Esophagus muscularis mucosa (tissue), 4 donors: ENCODE results near the gene GLIS1. TPM values are rescaled to one million over a fixed set of nuclear protein-coding genes. Genes with fewer than 3 reads are reported as not detected.
A peak's percentile ranks its signal among the peaks of the same experiment; 100 is the strongest.

Experiments
- DNase-seq: peaks from one replicate; pipeline ENCODE4 v3.0.0-alpha.2; 2017; ENCODE audit errors: extremely low spot score
- H3K27ac ChIP-seq, 4 donors: fragments of 200-600 bp; sonication (generic); replicated peaks in 1 of 4; 1 replicate in 3 of 4; 2 replicates in 1 of 4; pipeline ENCODE4 v1.5.1; 2016 to 2019; ENCODE audit warnings: mild to moderate bottlenecking in 1 of 4
- H3K27me3 ChIP-seq, 4 donors: fragments of 200-600 bp; sonication (generic); one replicate each; pipeline versions ENCODE4 v1.5.1 to v1.6.0; 2016 to 2019
- H3K36me3 ChIP-seq, 4 donors: fragments of 200-600 bp; sonication (generic); one replicate each; pipeline ENCODE4 v1.5.1; 2016 to 2019
- H3K4me1 ChIP-seq, 4 donors: fragments of 200-600 bp; sonication (generic); one replicate each; pipeline ENCODE4 v1.5.1; 2016 to 2019
- H3K4me3 ChIP-seq, 4 donors: fragments of 200-600 bp; sonication (generic); 1 replicate in 2 of 4; 2 replicates in 2 of 4; pipeline ENCODE4 v1.5.1; 2016 to 2019; ENCODE audit warnings: mild to moderate bottlenecking in 4 of 4, moderate library complexity in 1 of 4
- H3K9me3 ChIP-seq, 4 donors: fragments of 200-600 bp; sonication (generic); 1 replicate in 3 of 4; 2 replicates in 1 of 4; pipeline ENCODE4 v1.5.1; 2016 to 2019
- EP300 ChIP-seq: sonication (generic); formaldehyde crosslinking; IDR thresholded peaks from one replicate; pipeline ENCODE4 v1.6.1; 2017; ENCODE audit warnings: antibody characterized with exemption
- POLR2A ChIP-seq: fragments of 450-650 bp; IDR thresholded peaks from one replicate; pipeline ENCODE4 v1.6.1; 2017; ENCODE audit warnings: antibody characterized with exemption, moderate library complexity, mild to moderate bottlenecking, low read depth
- POLR2AphosphoS5 ChIP-seq, 2 donors: sonication (generic); formaldehyde crosslinking; IDR thresholded peaks; one replicate each; pipeline ENCODE4 v1.6.1; 2017; ENCODE audit warnings: antibody characterized with exemption in 2 of 2
- WGBS: methylation state at CpG from one replicate; pipeline ENCODE4 v1.1.5; 2018; 5-methylcytosine and 5-hydroxymethylcytosine counted together
- intact Hi-C: fragments of 100-400 bp; cut with DNase I; formaldehyde crosslinking; loops from one replicate; pipeline ENCODE4 v1.15.1; 2023
- total RNA-seq, 4 donors: library from RNA; depleted of rRNA; stranded (reverse); fragments of >200 nt; gene quantifications; one replicate each; pipeline versions ENCODE4 v1.1.0 to v1.2.1, GENCODE V29; 2016
- TF ChIP-seq, protein P1 (sequence below), 3 experiments: fragments of 200-600 bp in 2 of 3; fragments of 450-650 bp in 1 of 3; sonication (generic) in 2 of 3; IDR thresholded peaks; one replicate each; pipeline ENCODE4 v1.5.1; 2017 to 2019; ENCODE audit warnings: antibody characterized with exemption in 3 of 3, mild to moderate bottlenecking in 2 of 3, moderate library complexity in 1 of 3

GLIS1 gene
- total RNA-seq, 4 donors from 2014 or later: 0.17 to 0.42 TPM; not detected in 2

- Histone ChIP-seq H3K27ac (no peak overlapping the region), H3K4me1 (peaks cover 0 to 11% (median 1%) of the 10 kb centered on the region in 4 donors), H3K36me3 (no peaks in the 10 kb centered on the region), H3K27me3 (peaks cover 0 to 18% (median 0%) of the 10 kb centered on the region in 4 donors), H3K9me3 (no peaks in the 10 kb centered on the region), H3K4me3 (no peak overlapping the region)
- intact Hi-C loops: no loop called here
- 95% methylated on average over 7 of the region's 7 CpGs for WGBS
- no peak for DNase-seq
- TF ChIP-seq POLR2AphosphoS5 (IDR thresholded peaks at IDR 0.05) (no peak), POLR2A (no peak), EP300 (no peak)
- TF ChIP-seq, protein P1, sequence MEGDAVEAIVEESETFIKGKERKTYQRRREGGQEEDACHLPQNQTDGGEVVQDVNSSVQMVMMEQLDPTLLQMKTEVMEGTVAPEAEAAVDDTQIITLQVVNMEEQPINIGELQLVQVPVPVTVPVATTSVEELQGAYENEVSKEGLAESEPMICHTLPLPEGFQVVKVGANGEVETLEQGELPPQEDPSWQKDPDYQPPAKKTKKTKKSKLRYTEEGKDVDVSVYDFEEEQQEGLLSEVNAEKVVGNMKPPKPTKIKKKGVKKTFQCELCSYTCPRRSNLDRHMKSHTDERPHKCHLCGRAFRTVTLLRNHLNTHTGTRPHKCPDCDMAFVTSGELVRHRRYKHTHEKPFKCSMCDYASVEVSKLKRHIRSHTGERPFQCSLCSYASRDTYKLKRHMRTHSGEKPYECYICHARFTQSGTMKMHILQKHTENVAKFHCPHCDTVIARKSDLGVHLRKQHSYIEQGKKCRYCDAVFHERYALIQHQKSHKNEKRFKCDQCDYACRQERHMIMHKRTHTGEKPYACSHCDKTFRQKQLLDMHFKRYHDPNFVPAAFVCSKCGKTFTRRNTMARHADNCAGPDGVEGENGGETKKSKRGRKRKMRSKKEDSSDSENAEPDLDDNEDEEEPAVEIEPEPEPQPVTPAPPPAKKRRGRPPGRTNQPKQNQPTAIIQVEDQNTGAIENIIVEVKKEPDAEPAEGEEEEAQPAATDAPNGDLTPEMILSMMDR (IDR thresholded peaks at IDR 0.05): no peak
Measured at GRCh38 chr1:53595906-53596305, 143.1 kb downstream of the GLIS1 start.

- H3K4me3 ChIP-seq: no peak overlapping the region
- H3K27me3 ChIP-seq: peaks cover 0 to 18% (median 0%) of the 10 kb centered on the region in 4 donors
- no peak overlapping the region for H3K27ac ChIP-seq
- no peaks in the 10 kb centered on the region for H3K9me3 ChIP-seq
- intact Hi-C loops: no loop called here
- no peaks in the 10 kb centered on the region for H3K36me3 ChIP-seq
- H3K4me1 ChIP-seq: peaks cover 0 to 11% (median 1%) of the 10 kb centered on the region in 4 donors
- TF ChIP-seq, protein P1 (IDR thresholded peaks at IDR 0.05): no peak
- TF ChIP-seq EP300 (no peak), POLR2A (no peak), POLR2AphosphoS5 (IDR thresholded peaks at IDR 0.05) (no peak)
- WGBS: 94% methylated on average over 22 of the region's 31 CpGs
- no peak for DNase-seq
Measured at GRCh38 chr1:53594391-53595180, 144.4 kb downstream of the GLIS1 start.

GRCh38 chr1:53593758-53594380 lies 145.1 kb downstream of the GLIS1 start:
- WGBS: 100% methylated on average over 3 of the region's 27 CpGs
- no peak overlapping the region for H3K4me3 ChIP-seq
- TF ChIP-seq, protein P1 (IDR thresholded peaks at IDR 0.05): peak in 2 of 3 experiments; percentile 22 to 39
- TF ChIP-seq POLR2AphosphoS5 (IDR thresholded peaks at IDR 0.05): no peak
- TF ChIP-seq POLR2A: no peak
- no peak for TF ChIP-seq EP300
- intact Hi-C loops: no loop called here
- no peaks in the 10 kb centered on the region for H3K9me3 ChIP-seq
- peaks cover 0 to 11% (median 1%) of the 10 kb centered on the region in 4 donors for H3K4me1 ChIP-seq
- H3K27me3 ChIP-seq: peaks cover 0 to 18% (median 0%) of the 10 kb centered on the region in 4 donors
- no peak for DNase-seq
- no peak overlapping the region for H3K27ac ChIP-seq
- no peaks in the 10 kb centered on the region for H3K36me3 ChIP-seq

- TF ChIP-seq POLR2AphosphoS5 (IDR thresholded peaks at IDR 0.05): no peak
- TF ChIP-seq, protein P1 (IDR thresholded peaks at IDR 0.05): no peak
- TF ChIP-seq POLR2A: no peak
- no peak for TF ChIP-seq EP300
- Histone ChIP-seq H3K4me3 (no peak overlapping the region), H3K4me1 (peaks cover 0 to 11% (median 1%) of the 10 kb centered on the region in 4 donors), H3K36me3 (no peaks in the 10 kb centered on the region), H3K27ac (no peak overlapping the region), H3K27me3 (peaks cover 0 to 18% (median 0%) of the 10 kb centered on the region in 4 donors), H3K9me3 (no peaks in the 10 kb centered on the region)
- no peak for DNase-seq
- WGBS: 86% methylated on average over 11 of the region's 14 CpGs
- intact Hi-C loops: no loop called here
Measured at GRCh38 chr1:53592985-53593757, 145.8 kb downstream of the GLIS1 start.
